ENCODE data around the gene CRMP1. TPM values are rescaled to one million over a fixed set of nuclear protein-coding genes. Genes with fewer than 3 reads are reported as not detected.

The CRMP1 gene
- total and polyA plus RNA-seq, 2 of the 8 experiments (the other 6 are each of a cell fraction or from before 2014, with no cell fraction given) = 120 to 131 TPM

DNA sequence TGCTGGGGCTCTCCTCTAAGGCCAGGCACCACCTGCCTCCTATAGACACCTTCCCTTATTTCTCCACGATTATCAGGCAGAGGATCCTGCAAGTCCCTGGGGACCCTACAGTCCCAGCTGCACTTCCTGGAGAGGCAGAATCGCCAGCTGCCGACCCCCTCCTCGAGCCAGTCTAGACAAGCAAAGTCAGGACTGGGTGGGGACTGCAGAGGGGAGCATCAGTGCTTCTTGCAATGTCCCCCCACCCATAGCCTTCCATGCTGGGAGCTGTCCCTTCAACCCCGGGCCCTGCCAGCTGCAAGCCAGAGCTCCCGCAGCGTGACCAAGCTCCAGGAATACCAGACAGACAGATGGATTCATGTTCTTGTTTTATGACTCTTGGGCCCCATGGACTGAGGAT lies 1.4 kb upstream of the CRMP1 start:
- DNase-seq (ENCODE audit: low read depth in 1 of 2, low spot score in 2 of 2) = no peak
- Histone ChIP-seq H2BK5ac (ENCODE audit: low read depth, low read length) (no peak overlapping the region), H4K8ac (ENCODE audit: extremely low read depth, insufficient read depth, low read length) (no peak overlapping the region), H2BK20ac (ENCODE audit: low read length) (no peak overlapping the region), H3K4me3 (ENCODE audit: extremely low read depth in 1 of 4, insufficient read depth in 2 of 4, low read depth in 3 of 4, low read length in 4 of 4) (no peak overlapping the region), H4K91ac (replicated peaks; ENCODE audit: insufficient read length, low read length) (no peak overlapping the region), H2BK15ac (ENCODE audit: low read length) (no peak overlapping the region), H3K23ac (ENCODE audit: insufficient read length) (no peak overlapping the region), H3K9me3 (ENCODE audit: insufficient read depth in 2 of 2, low read depth in 1 of 2, low read length in 1 of 2) (peaks cover 3 to 5% of the 10 kb centered on the region in 2 experiments; a peak in 2 of 4 replicates), H3K4me1 (replicated peaks in 1 of 4; ENCODE audit: control insufficient read depth in 3 of 4, insufficient read depth in 4 of 4, low read length in 3 of 4) (peaks cover 10 to 29% (median 18%) of the 10 kb centered on the region in 4 experiments), H3K79me2 (ENCODE audit: control insufficient read depth in 1 of 2, insufficient read depth in 2 of 2, low read length in 2 of 2) (no peaks in the 10 kb centered on the region), H3K36me3 (ENCODE audit: control insufficient read depth in 2 of 4, insufficient read depth in 4 of 4, low read length in 3 of 4) (no peaks in the 10 kb centered on the region), H3K27ac (ENCODE audit: low read depth, low read length) (no peak overlapping the region), H2AK5ac (ENCODE audit: low read depth, low read length) (no peak overlapping the region), H3K79me1 (ENCODE audit: low read depth, low read length) (no peaks in the 10 kb centered on the region), H2BK120ac (replicated peaks; ENCODE audit: low read depth, low read length) (no peak overlapping the region), H3K56ac (replicated peaks; ENCODE audit: insufficient read length, low read depth, low read length) (no peak overlapping the region), H3K9ac (replicated peaks in 1 of 4; ENCODE audit: extremely low read depth in 1 of 4, low read depth in 3 of 4, low read length in 3 of 4) (no peak overlapping the region), H3K27me3 (replicated peaks in 1 of 4; ENCODE audit: control insufficient read depth in 3 of 4, extremely low read depth in 1 of 4, insufficient read depth in 3 of 4, low read length in 3 of 4) (peaks cover 27 to 76% (median 62%) of the 10 kb centered on the region in 4 experiments), H4K5ac (ENCODE audit: insufficient read length, low read depth, low read length) (no peak overlapping the region), H3K23me2 (ENCODE audit: low read depth, low read length) (peaks cover 15% of the 10 kb centered on the region), H3K18ac (ENCODE audit: extremely low read depth, low read length) (no peak overlapping the region), H3K4ac (replicated peaks; ENCODE audit: insufficient read length, low read depth, low read length) (no peak overlapping the region), H3K4me2 (ENCODE audit: insufficient read depth in 1 of 2, low read depth in 2 of 2, low read length in 2 of 2) (no peak overlapping the region), H2BK12ac (ENCODE audit: low read depth, low read length) (no peak overlapping the region), H4K20me1 (replicated peaks in 1 of 2; ENCODE audit: control insufficient read depth in 1 of 2, insufficient read depth in 2 of 2, low read length in 2 of 2) (peaks cover 10 to 17% of the 10 kb centered on the region in 2 experiments), H3K14ac (ENCODE audit: insufficient read length) (no peak overlapping the region), H2AFZ (ENCODE audit: low read length) (no peak overlapping the region)
- ChIA-PET CTCF (ENCODE audit: partially characterized antibody) (interaction anchor here (0.6 to 2.7 kb wide), 8 partner anchors 8 to 73 kb away, joined by 3 to 9 read pairs (median 3); no protein-coding TSS in a partner anchor), POLR2A (ENCODE audit: partially characterized antibody) (interaction anchor here (0.9 to 4.6 kb wide), 3 partner anchors 11 to 38 kb away, joined by 3 to 14 read pairs (median 3); no protein-coding TSS in a partner anchor)
- WGBS, 2 experiments (ENCODE audit: extremely low coverage in 1 of 2, insufficient coverage in 1 of 2, insufficient read length in 1 of 2, insufficient replicate concordance in 2 of 2, low coverage in 1 of 2, low lambda C conversion rate in 2 of 2, missing lambda C conversion rate in 1 of 2) = 86% methylated on average over 7 of the region's 7 CpGs; no CpG with 5 or more reads in 1 of the 2 experiments
- no peak for FAIRE-seq
- TF ChIP-seq FOSL1 (IDR thresholded peaks at IDR 0.05; ENCODE audit: insufficient read depth, low read depth, low read length) (no peak), SIX5 (IDR thresholded peaks at IDR 0.05; ENCODE audit: low read depth, low read length) (no peak), CREB1 (IDR thresholded peaks at IDR 0.05) (no peak), GTF2F1 (IDR thresholded peaks at IDR 0.05; ENCODE audit: borderline replicate concordance, low read depth, low read length) (no peak), KDM4A (IDR thresholded peaks at IDR 0.05; ENCODE audit: low read depth, low read length, severe bottlenecking) (no peak), SP4 (IDR thresholded peaks at IDR 0.05; ENCODE audit: low read length) (no peak), EGR1 (IDR thresholded peaks at IDR 0.05; ENCODE audit: borderline replicate concordance, low read depth, low read length) (no peak), CTBP2 (IDR thresholded peaks at IDR 0.05; ENCODE audit: borderline replicate concordance, insufficient read depth, insufficient read length, low read length) (no peak), TAF1 (IDR thresholded peaks at IDR 0.05; ENCODE audit: low read depth, low read length) (no peak), TBP (IDR thresholded peaks at IDR 0.05; ENCODE audit: low read depth, low read length) (no peak), KDM5A (IDR thresholded peaks at IDR 0.05; ENCODE audit: low read length) (no peak), BRCA1 (IDR thresholded peaks at IDR 0.05; ENCODE audit: low read depth, low read length) (no peak), TAF7 (optimal IDR thresholded peaks at IDR 0.05; ENCODE audit: borderline replicate concordance, low read depth, low read length) (no peak), RNF2 (IDR thresholded peaks at IDR 0.05; ENCODE audit: borderline replicate concordance, low read depth, low read length, missing control alignments, poor library complexity, severe bottlenecking) (no peak), RBBP5 (IDR thresholded peaks at IDR 0.05; ENCODE audit: borderline replicate concordance, low read depth, low read length) (no peak)

Data from H1 (cell line).